NT2/D1 (cell line): ENCODE data around the gene CYB561.
"Not testable (repeated sequence)": the region's sequence is repeated elsewhere in the genome, so short reads cannot be mapped to it uniquely, and the experiment has no call there.

Source experiments
- DNase-seq: peaks from one replicate; pipeline ENCODE4 v3.0.0-alpha.2; 2011; ENCODE audit warnings: low read depth, low spot score
- H3K27me3 ChIP-seq: 2 replicates; pipeline ENCODE4 v1.6.0; 2011; ENCODE audit warnings: mild to moderate bottlenecking; ENCODE audit not compliant: insufficient read length, insufficient read depth
- H3K36me3 ChIP-seq: 2 replicates; pipeline ENCODE4 v1.6.1; 2011; ENCODE audit warnings: mild to moderate bottlenecking, low read length, mixed read lengths; ENCODE audit not compliant: insufficient read depth, insufficient read length
- H3K4me1 ChIP-seq: 2 replicates; pipeline ENCODE4 v1.5.1; 2011; ENCODE audit not compliant: insufficient read depth, insufficient read length
- H3K4me3 ChIP-seq: 2 replicates; pipeline ENCODE4 v1.5.1; 2011; ENCODE audit warnings: low read depth; ENCODE audit not compliant: insufficient read length
- H3K9ac ChIP-seq: 2 replicates; pipeline ENCODE4 v1.6.0; 2011; ENCODE audit warnings: low read depth; ENCODE audit not compliant: insufficient read length
- H3K9me3 ChIP-seq: 2 replicates; pipeline ENCODE4 v1.5.1; 2011; ENCODE audit warnings: mild to moderate bottlenecking, low read length; ENCODE audit not compliant: insufficient read depth
- SUZ12 ChIP-seq: IDR thresholded peaks from 2 replicates; pipeline ENCODE4 v1.6.1; 2011; ENCODE audit not compliant: insufficient read length, insufficient read depth; ENCODE audit errors: extremely low read depth
- YY1 ChIP-seq: IDR thresholded peaks from 2 replicates; pipeline ENCODE4 v1.6.1; 2011; ENCODE audit not compliant: insufficient read length, insufficient read depth
- ZNF274 ChIP-seq: IDR thresholded peaks from 2 replicates; pipeline ENCODE4 v1.6.1; 2011; ENCODE audit warnings: mild to moderate bottlenecking, low read depth, low read length

Gene CYB561

GRCh38 chr17:63455417-63455816, 9.3 kb upstream of the CYB561 start:
- DNase-seq = no peak
- Histone ChIP-seq H3K4me3 (no peak overlapping the region), H3K9ac (no peak overlapping the region), H3K27me3 (no peaks in the 10 kb centered on the region), H3K4me1 (peaks cover 11% of the 10 kb centered on the region), H3K36me3 (no peaks in the 10 kb centered on the region), H3K9me3 (no peaks in the 10 kb centered on the region)
- TF ChIP-seq SUZ12 = no peak
- no peak for TF ChIP-seq ZNF274
- TF ChIP-seq YY1 = no peak

- Histone ChIP-seq H3K4me3 (no peak overlapping the region), H3K4me1 (peaks cover 10% of the 10 kb centered on the region), H3K9ac (no peak overlapping the region), H3K36me3 (no peaks in the 10 kb centered on the region), H3K9me3 (no peaks in the 10 kb centered on the region), H3K27me3 (no peaks in the 10 kb centered on the region)
- TF ChIP-seq YY1 = no peak
- no peak for DNase-seq
These were observed 8.8 kb upstream of the CYB561 start for GRCh38 chr17:63454915-63455314.

GRCh38 chr17:63454357-63454756, 8.3 kb upstream of the CYB561 start:
- not testable (repeated sequence) for DNase-seq, H3K4me3 ChIP-seq, H3K4me1 ChIP-seq, H3K27me3 ChIP-seq, H3K9me3 ChIP-seq, H3K9ac ChIP-seq, H3K36me3 ChIP-seq

GRCh38 chr17:63452962-63453551, 7.0 kb upstream of the CYB561 start:
- H3K9ac ChIP-seq = no peak overlapping the region

GRCh38 chr17:63452046-63452961, 6.2 kb upstream of the CYB561 start:
- H3K36me3 ChIP-seq = no peaks in the 10 kb centered on the region
- TF ChIP-seq ZNF274 = no peak
- TF ChIP-seq YY1 = no peak
- no peak for TF ChIP-seq SUZ12
- no peak overlapping the region for H3K4me3 ChIP-seq
- H3K27me3 ChIP-seq = no peaks in the 10 kb centered on the region
- H3K9ac ChIP-seq = no peak overlapping the region
- no peaks in the 10 kb centered on the region for H3K9me3 ChIP-seq
- peaks cover 7% of the 10 kb centered on the region for H3K4me1 ChIP-seq
- DNase-seq = no peak

More at GRCh38 chr17:63452962-63453551, 7.0 kb upstream of the CYB561 start:
- Histone ChIP-seq H3K4me3 (no peak overlapping the region), H3K36me3 (no peaks in the 10 kb centered on the region), H3K9me3 (no peaks in the 10 kb centered on the region), H3K27me3 (no peaks in the 10 kb centered on the region), H3K4me1 (peaks cover 7% of the 10 kb centered on the region)
- DNase-seq = no peak
- TF ChIP-seq YY1 (no peak), SUZ12 (no peak), ZNF274 (no peak)

GRCh38 chr17:63451150-63451549, 5.0 kb upstream of the CYB561 start:
- H3K4me1 ChIP-seq = peaks cover 7% of the 10 kb centered on the region
- no peak overlapping the region for H3K9ac ChIP-seq
- H3K4me3 ChIP-seq = no peak overlapping the region
- H3K27me3 ChIP-seq = no peaks in the 10 kb centered on the region
- no peaks in the 10 kb centered on the region for H3K9me3 ChIP-seq
- TF ChIP-seq ZNF274 = no peak
- no peak for TF ChIP-seq SUZ12
- TF ChIP-seq YY1 = no peak
- DNase-seq = no peak
- no peaks in the 10 kb centered on the region for H3K36me3 ChIP-seq

- Histone ChIP-seq H3K4me3 (no peak overlapping the region), H3K9me3 (no peaks in the 10 kb centered on the region), H3K4me1 (peaks cover 7% of the 10 kb centered on the region), H3K9ac (no peak overlapping the region), H3K27me3 (no peaks in the 10 kb centered on the region), H3K36me3 (no peaks in the 10 kb centered on the region)
- TF ChIP-seq SUZ12 = no peak
- no peak for TF ChIP-seq ZNF274
- no peak for TF ChIP-seq YY1
- no peak for DNase-seq
These were observed 4.4 kb upstream of the CYB561 start for GRCh38 chr17:63450551-63450950.
